ENCODE measurements around the gene FARP1. TPM values are rescaled to one million over a fixed set of nuclear protein-coding genes. Genes with fewer than 3 reads are reported as not detected.

Gene FARP1
- polyA plus RNA-seq, 1 of the 3 experiments (the other 2 are of a cell fraction), result 12.0 TPM

DNA sequence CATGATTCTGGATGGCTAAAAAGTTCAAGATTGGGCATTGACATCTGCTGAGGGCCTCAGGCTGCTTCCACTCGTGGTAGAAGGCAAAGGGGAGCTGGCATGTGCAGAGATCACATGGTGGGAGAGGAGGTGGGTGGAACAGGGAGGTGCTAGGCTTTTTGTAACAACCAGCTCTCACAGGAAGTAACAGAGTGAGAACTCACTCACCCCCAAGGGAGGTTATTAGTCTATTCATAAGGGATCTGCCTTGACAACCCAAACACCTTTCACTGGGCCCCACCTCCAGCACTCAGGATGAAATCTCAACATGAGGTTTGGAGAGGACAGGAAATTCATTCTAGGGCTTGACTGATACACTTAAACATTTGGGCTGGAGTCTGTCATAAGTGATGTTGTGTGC lies 231.9 kb downstream of the FARP1 start (continued):
- TF ChIP-seq, protein P1, sequence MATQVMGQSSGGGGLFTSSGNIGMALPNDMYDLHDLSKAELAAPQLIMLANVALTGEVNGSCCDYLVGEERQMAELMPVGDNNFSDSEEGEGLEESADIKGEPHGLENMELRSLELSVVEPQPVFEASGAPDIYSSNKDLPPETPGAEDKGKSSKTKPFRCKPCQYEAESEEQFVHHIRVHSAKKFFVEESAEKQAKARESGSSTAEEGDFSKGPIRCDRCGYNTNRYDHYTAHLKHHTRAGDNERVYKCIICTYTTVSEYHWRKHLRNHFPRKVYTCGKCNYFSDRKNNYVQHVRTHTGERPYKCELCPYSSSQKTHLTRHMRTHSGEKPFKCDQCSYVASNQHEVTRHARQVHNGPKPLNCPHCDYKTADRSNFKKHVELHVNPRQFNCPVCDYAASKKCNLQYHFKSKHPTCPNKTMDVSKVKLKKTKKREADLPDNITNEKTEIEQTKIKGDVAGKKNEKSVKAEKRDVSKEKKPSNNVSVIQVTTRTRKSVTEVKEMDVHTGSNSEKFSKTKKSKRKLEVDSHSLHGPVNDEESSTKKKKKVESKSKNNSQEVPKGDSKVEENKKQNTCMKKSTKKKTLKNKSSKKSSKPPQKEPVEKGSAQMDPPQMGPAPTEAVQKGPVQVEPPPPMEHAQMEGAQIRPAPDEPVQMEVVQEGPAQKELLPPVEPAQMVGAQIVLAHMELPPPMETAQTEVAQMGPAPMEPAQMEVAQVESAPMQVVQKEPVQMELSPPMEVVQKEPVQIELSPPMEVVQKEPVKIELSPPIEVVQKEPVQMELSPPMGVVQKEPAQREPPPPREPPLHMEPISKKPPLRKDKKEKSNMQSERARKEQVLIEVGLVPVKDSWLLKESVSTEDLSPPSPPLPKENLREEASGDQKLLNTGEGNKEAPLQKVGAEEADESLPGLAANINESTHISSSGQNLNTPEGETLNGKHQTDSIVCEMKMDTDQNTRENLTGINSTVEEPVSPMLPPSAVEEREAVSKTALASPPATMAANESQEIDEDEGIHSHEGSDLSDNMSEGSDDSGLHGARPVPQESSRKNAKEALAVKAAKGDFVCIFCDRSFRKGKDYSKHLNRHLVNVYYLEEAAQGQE (IDR thresholded peaks at IDR 0.05; ENCODE audit: low read depth, low read length), result no peak
- no peak for TF ChIP-seq POLR2AphosphoS5 (IDR thresholded peaks at IDR 0.05; ENCODE audit: low read depth, low read length)

DNA sequence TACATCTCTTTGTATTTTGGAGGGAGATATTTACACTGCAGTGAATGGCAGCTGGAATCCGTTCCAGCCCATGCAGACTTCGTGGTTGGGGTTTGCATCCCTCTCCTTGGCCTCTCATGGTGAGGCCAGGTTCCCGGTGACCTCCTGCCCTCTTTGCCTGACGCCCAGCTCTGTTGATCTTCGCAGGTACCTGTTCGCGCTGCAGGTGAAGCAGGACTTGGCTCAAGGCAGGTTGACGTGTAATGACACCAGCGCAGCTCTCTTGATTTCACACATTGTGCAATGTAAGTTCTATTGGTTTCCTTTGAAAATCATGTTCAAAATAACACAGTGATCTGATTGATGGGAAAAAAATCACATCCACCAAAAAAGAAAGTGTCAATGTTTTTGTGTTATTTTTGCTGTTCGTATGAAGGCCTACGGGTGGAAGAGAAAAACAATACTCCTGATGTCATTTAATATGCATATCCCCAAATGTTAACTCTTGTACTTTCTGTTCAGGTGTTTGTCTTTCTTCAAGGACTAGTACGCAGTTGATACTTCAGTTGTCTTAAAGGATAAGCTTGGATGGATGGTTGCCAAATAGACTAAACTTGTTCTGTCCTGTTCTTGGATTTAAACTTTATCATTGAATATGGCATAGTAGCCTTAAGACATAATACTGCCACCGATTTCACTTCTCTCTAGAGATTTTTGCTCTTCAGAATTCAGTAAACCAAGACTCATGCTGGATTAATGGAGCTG lies 234.9 kb downstream of the FARP1 start:
- 92% methylated on average over 13 of the region's 13 CpGs for WGBS (ENCODE audit: low lambda C conversion rate)
- Histone ChIP-seq H3K27me3 (ENCODE audit: insufficient read depth) (no peaks in the 10 kb centered on the region), H3K9me2 (no peaks in the 10 kb centered on the region), H2AFZ (ENCODE audit: low read depth) (no peak overlapping the region), H3K9ac (no peak overlapping the region), H3K4me3 (ENCODE audit: low read depth in 2 of 2, low read length in 1 of 2) (no peak overlapping the region), H3K27ac (ENCODE audit: low read depth in 2 of 2, low read length in 1 of 2) (no peak overlapping the region), H3K36me3 (replicated peaks in 1 of 2; ENCODE audit: control insufficient read depth in 1 of 2, insufficient read depth in 2 of 2, low read length in 1 of 2) (peaks cover 0 to 10% of the 10 kb centered on the region in 2 experiments), H3K79me2 (ENCODE audit: insufficient read depth) (peaks cover 3% of the 10 kb centered on the region; the same call in 1 of the 2 replicates), H4K20me1 (ENCODE audit: insufficient read depth) (no peaks in the 10 kb centered on the region), H3K4me2 (no peak overlapping the region), H3F3A (replicated peaks; ENCODE audit: insufficient read depth) (no peaks in the 10 kb centered on the region), H3K9me3 (no peaks in the 10 kb centered on the region), H3K4me1 (ENCODE audit: control insufficient read depth in 1 of 2, insufficient read depth in 2 of 2, low read depth in 1 of 2, low read length in 1 of 2) (no peaks in the 10 kb centered on the region)
- no peak for TF ChIP-seq MXI1 (IDR thresholded peaks at IDR 0.05; ENCODE audit: low read depth, low read length)
- TF ChIP-seq, protein P2, sequence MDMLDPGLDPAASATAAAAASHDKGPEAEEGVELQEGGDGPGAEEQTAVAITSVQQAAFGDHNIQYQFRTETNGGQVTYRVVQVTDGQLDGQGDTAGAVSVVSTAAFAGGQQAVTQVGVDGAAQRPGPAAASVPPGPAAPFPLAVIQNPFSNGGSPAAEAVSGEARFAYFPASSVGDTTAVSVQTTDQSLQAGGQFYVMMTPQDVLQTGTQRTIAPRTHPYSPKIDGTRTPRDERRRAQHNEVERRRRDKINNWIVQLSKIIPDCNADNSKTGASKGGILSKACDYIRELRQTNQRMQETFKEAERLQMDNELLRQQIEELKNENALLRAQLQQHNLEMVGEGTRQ (IDR thresholded peaks at IDR 0.05; ENCODE audit: borderline replicate concordance, low read depth, low read length), result no peak
- TF ChIP-seq FOXM1 (IDR thresholded peaks at IDR 0.05; ENCODE audit: low read depth), result no peak
- no peak for TF ChIP-seq GATA2 (CRISPR knock-in tag; IDR thresholded peaks at IDR 0.05)
- TF ChIP-seq IRF3 (IDR thresholded peaks at IDR 0.05; ENCODE audit: low read depth, low read length), result no peak
- TF ChIP-seq, protein P3, sequence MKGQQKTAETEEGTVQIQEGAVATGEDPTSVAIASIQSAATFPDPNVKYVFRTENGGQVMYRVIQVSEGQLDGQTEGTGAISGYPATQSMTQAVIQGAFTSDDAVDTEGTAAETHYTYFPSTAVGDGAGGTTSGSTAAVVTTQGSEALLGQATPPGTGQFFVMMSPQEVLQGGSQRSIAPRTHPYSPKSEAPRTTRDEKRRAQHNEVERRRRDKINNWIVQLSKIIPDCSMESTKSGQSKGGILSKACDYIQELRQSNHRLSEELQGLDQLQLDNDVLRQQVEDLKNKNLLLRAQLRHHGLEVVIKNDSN (IDR thresholded peaks at IDR 0.05; ENCODE audit: borderline replicate concordance, low read depth), result no peak
- TF ChIP-seq RXRA (IDR thresholded peaks at IDR 0.05; ENCODE audit: borderline replicate concordance, low read depth), result no peak
- no peak for TF ChIP-seq MEF2A (IDR thresholded peaks at IDR 0.05; ENCODE audit: borderline replicate concordance, low read depth)
- no peak for TF ChIP-seq YY1 (IDR thresholded peaks at IDR 0.05; ENCODE audit: low read depth)
- TF ChIP-seq MAX (IDR thresholded peaks at IDR 0.05; ENCODE audit: low read depth), result no peak
- TF ChIP-seq, protein P4, sequence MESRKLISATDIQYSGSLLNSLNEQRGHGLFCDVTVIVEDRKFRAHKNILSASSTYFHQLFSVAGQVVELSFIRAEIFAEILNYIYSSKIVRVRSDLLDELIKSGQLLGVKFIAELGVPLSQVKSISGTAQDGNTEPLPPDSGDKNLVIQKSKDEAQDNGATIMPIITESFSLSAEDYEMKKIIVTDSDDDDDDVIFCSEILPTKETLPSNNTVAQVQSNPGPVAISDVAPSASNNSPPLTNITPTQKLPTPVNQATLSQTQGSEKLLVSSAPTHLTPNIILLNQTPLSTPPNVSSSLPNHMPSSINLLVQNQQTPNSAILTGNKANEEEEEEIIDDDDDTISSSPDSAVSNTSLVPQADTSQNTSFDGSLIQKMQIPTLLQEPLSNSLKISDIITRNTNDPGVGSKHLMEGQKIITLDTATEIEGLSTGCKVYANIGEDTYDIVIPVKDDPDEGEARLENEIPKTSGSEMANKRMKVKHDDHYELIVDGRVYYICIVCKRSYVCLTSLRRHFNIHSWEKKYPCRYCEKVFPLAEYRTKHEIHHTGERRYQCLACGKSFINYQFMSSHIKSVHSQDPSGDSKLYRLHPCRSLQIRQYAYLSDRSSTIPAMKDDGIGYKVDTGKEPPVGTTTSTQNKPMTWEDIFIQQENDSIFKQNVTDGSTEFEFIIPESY (IDR thresholded peaks at IDR 0.05; ENCODE audit: borderline replicate concordance, low read depth), result no peak
- ChIA-PET POLR2A (no interaction called here), CTCF (no interaction called here)
- no peak for DNase-seq
